Measurements from ENCODE around the gene C16orf92. TPM values are rescaled to one million over a fixed set of nuclear protein-coding genes. Genes with fewer than 3 reads are reported as not detected.

Gene C16orf92
- total RNA-seq, 1 experiment from 2014 or later, result not detected

GRCh38 chr16:30006659-30007377 is 16.2 kb upstream of the C16orf92 start:
- no peak for DNase-seq (ENCODE audit: low read depth, low spot score)
- H3K36me3 ChIP-seq (ENCODE audit: control insufficient read depth, insufficient read depth, low read length), result no peaks in the 10 kb centered on the region
- no peaks in the 10 kb centered on the region for H3K27me3 ChIP-seq (ENCODE audit: control insufficient read depth, insufficient read depth, low read length)
- CTCF ChIA-PET, result no interaction called here
- no peak for ATAC-seq
- in situ Hi-C loops (cut with HindIII; ENCODE audit: low pct_unique_long_range_greater_than_20kb, low sequenced_read_pairs), result no loop called here
- no peaks in the 10 kb centered on the region for H3K9me3 ChIP-seq (ENCODE audit: control insufficient read depth, insufficient read depth, low read depth, low read length)
- 0 out of 2 replicates have a peak, but pooled peaks cover 3% of the 10 kb centered on the region for H3K4me1 ChIP-seq (ENCODE audit: control insufficient read depth, insufficient read depth, low read length)
- no peak overlapping the region for H3K4me3 ChIP-seq (ENCODE audit: low read depth in 2 of 2, low read length in 2 of 2)
- no TSS peak for BruUV-seq (replicated peaks)
- TF ChIP-seq REST (IDR thresholded peaks at IDR 0.05; ENCODE audit: insufficient read depth in 1 of 2, low read depth in 2 of 2, low read length in 1 of 2) (no peak), POLR2AphosphoS5 (IDR thresholded peaks at IDR 0.05; ENCODE audit: low read depth, low read length) (no peak; the same call in 1 of the 2 replicates), TCF7L2 (IDR thresholded peaks at IDR 0.05; ENCODE audit: low read depth, low read length) (no peak), SIN3A (IDR thresholded peaks at IDR 0.05; ENCODE audit: borderline replicate concordance, insufficient read depth, low read depth, low read length) (no peak), CTCF (IDR thresholded peaks at IDR 0.05) (no peak)
- POLR2A ChIA-PET, result no interaction called here
- no peak overlapping the region for H3K27ac ChIP-seq (ENCODE audit: low read length)
- intact Hi-C loops (cut with micrococcal nuclease; ENCODE audit: unreplicated experiment), result no loop called here

GRCh38 chr16:30007378-30007895 is 15.6 kb upstream of the C16orf92 start:
- Histone ChIP-seq H3K4me1 (ENCODE audit: control insufficient read depth, insufficient read depth, low read length) (0 out of 2 replicates have a peak, but pooled peaks cover 3% of the 10 kb centered on the region), H3K4me3 (ENCODE audit: low read depth in 2 of 2, low read length in 2 of 2) (no peak overlapping the region), H3K27ac (ENCODE audit: low read length) (no peak overlapping the region), H3K9me3 (ENCODE audit: control insufficient read depth, insufficient read depth, low read depth, low read length) (no peaks in the 10 kb centered on the region), H3K27me3 (ENCODE audit: control insufficient read depth, insufficient read depth, low read length) (no peaks in the 10 kb centered on the region), H3K36me3 (ENCODE audit: control insufficient read depth, insufficient read depth, low read length) (no peaks in the 10 kb centered on the region)
- ChIA-PET POLR2A (no interaction called here), CTCF (no interaction called here)
- in situ Hi-C loops (cut with HindIII; ENCODE audit: low pct_unique_long_range_greater_than_20kb, low sequenced_read_pairs) (no loop called here), intact Hi-C loops (cut with micrococcal nuclease; ENCODE audit: unreplicated experiment) (no loop called here)
- DNase-seq (ENCODE audit: low read depth, low spot score) (no peak), ATAC-seq (no peak)
- no TSS peak for BruUV-seq (replicated peaks)
- TF ChIP-seq SIN3A (IDR thresholded peaks at IDR 0.05; ENCODE audit: borderline replicate concordance, insufficient read depth, low read depth, low read length) (no peak), REST (IDR thresholded peaks at IDR 0.05; ENCODE audit: insufficient read depth in 1 of 2, low read depth in 2 of 2, low read length in 1 of 2) (no peak), POLR2AphosphoS5 (IDR thresholded peaks at IDR 0.05; ENCODE audit: low read depth, low read length) (no peak; the same call in 1 of the 2 replicates), CTCF (IDR thresholded peaks at IDR 0.05) (no peak), TCF7L2 (IDR thresholded peaks at IDR 0.05; ENCODE audit: low read depth, low read length) (no peak)
